Hematopoietic multipotent progenitor cell treated with erythropoietin and hydrocortisone succinate and interleukin-3 and kit ligand, for 6 days (in vitro differentiated cells): ENCODE results near the gene CDH13.

Source experiments
- DNase-seq: peaks from one replicate; pipeline ENCODE4 v3.0.0-alpha.2; 2015

Gene CDH13

DNA sequence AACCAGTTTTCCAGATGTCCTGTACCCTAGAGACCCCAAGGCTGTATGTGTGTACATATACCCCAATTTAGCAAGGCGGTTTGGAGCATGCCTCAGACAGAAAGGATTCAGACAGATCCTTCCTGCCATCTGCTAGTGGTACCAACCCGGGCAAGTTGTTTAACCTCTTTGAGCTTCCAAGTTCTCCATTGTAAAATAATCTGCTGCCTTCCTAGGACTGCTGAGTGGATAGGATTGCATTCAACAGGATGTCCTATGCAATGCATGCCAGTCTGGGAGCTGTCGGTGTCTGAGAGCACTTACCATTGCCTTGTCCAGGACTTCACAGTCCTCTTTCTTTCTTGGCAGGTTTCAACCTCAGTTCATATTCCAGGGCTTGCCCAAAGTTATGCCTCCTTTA is 1.9 kb downstream of the CDH13 start:
- no peak for DNase-seq

DNA sequence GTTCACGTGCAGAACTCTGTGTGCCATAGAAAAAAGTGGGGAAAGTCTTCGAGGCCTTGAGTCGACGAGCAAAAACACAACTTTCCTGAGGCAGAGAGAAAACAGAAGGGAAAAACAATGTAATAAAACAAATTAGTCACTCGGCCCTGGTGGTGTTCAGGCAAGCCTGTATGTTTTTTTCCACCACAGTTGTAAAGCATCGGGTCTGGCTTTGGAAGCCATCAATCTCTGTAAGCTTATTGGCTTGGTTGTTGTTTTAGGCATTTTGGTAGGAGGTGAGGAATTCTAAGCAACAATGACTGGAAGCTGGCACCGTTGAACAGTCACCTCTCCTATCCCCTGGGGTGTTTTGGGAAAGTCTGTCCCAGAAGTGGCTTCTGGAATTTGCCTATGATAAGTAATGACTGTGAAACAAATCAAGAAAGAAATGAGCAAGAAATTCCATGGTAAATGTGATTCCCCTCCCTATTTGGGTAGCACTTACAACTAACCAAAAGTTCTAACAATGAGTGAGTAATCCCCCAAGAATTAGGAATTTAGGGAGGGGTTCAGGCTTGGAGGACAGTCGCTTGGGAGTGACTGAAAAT is 2.8 kb downstream of the CDH13 start:
- no peak for DNase-seq

DNA sequence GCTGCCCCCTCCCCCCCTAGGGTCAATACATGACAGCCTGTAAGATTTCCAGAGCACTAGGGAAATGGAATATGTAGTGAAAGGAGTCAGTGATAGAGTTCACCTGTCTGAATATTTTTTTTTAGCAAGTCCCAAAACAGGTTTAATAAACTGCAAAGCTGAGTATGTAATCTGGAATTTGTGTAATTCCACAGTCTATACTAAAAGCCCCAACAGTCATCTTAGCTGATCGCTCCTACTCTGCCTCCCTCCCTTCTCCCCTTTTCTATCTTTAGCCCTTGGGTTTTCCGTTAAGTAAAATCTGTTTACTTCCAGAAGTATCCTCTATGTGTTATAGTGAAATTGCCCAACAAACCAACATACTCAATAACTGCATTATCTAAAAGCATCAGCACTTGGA is 3.5 kb downstream of the CDH13 start:
- DNase-seq, result no peak

DNA sequence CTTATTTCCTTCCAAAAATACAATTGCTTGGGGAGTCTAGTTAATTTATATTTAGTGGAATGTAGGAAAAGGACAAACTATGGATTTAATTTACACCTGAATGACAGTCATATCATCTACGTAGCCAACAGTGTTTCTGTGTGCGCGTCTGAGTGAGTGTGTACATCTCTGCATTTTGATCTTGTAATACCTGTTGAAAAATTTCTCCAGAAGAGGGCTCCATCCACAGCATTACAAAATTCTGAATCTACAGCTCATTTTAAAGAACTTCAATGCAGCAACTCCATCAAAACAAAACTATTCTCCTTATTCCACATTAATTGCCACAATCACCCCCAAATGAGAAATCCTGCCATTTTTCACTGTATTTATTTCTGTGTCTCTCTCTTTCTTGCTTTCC is 3.9 kb downstream of the CDH13 start:
- DNase-seq, result no peak

DNA sequence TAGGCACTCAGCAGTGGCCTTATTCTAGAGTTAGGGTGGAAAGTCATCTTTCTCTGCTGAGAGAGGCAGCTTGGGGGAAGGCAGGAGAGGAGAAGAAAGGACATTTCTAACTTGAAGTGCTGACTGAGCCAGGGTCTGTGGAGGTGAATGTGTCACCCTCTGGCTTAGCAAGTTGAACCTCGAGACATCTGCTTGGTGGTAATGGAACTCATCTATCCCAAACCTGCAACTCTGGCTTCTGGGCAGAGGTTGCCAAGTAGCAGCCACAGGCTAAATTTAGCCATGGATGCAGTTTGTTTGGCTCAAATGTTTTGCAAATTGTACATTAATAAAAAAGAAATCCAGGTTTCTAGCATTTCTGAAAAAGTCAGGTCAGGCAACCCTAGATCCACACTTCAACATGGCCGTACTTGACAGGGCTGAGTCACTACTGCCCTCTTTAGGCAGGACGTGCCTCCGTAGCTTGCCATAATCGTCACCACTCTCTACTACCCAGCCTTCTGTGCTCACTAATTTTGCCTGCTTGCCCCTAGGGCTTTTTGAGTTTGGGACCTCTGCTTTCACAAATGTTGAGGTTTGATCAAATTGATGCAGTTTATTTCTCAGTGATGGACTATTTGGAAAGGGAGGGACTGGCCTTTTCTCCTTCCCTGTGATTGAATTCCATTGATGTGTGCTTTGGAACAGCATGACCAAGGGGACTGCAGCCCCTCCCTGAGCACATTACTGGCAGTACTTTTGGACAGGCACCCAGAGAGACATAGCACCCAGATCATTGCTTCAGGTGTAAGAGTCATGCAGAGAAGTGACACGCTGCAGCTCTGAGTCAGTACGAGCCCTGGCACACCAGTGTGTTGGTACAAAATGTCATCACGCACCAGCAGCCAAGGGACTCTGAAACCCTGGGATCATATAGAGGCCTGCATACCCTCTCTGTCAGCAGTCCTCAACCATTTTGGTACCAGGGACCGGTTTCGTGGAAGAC is 5.2 kb downstream of the CDH13 start:
- peak; percentile 9 for DNase-seq

DNA sequence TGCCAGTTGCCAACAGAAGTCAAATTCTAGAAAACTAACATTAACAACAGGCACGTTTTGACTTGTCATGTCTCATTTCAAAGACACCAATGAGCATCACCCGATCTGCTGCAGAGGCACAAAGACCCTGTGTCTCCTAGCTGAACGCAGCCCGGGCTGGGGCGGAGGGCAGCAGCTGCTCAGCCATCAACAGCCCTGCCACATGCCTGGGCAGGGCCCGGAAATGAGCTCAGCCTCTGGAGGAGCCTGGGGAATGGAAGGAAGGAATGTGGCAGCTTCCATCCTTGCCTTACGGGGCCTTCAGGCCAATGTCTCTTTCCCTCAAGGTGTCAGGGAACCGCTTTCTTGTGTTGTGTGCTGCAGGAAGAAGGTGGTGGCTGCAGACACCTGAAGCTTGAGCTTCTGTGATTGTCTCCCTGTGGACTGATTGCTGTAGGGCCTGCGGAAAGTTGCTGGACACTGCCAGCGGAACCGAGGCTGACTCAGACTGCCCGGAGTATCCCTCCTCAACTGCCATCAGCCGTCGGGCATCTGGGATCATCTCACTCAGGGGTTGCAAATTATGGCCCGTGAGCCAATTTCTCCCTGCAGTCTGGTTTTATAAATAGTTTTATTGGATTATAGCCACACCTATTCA is 7.3 kb downstream of the CDH13 start:
- DNase-seq, result no peak

DNA sequence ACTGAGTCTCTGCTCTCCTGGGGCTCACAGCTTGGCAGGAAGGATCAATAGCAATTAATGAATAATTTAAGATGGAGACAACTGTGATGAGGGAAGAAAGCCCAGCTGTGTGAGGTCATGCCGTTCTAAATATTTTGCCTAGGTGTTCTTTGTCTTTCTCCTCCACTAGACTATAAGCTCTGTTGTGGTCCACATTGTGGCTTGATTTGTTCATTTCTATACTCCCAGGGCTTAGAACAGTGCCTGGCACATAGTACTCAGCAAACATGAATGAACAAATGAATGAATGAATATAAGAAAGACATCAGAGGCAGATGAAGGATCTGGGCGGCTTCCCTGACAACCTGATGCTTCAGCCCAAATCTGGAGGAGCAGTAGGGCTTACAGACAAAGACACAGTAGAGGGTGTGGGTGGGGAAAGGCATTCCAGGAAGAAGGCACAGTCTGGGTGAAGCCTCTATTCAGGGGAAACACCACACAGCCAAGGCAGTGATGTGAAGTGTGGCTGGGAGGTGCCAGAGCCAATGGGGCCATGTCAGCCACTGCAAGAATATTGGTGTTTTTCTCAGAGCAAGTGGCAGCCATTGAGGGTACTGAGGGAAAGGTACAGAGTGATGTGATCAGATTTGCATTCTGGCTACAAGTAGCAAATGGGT is 8.3 kb downstream of the CDH13 start:
- no peak for DNase-seq

DNA sequence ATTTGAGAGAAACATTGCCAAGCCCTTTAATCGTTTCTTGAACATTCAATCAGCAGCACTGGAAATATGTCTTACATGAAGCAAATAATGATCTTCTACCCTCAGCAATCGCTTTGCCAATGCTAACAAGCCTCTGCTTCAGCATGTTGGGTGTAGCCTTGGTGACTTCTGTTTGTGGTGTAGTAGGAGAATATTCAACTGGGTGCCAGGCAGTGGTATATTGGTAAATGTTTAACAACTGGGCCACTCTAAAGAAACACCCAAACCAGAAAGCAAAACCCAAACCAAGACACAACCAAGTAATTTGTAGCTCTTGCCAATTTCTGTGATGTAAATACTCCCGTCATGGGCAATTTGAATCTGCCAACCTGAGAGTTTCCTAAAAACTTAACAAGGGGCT is 9.7 kb downstream of the CDH13 start:
- no peak for DNase-seq

DNA sequence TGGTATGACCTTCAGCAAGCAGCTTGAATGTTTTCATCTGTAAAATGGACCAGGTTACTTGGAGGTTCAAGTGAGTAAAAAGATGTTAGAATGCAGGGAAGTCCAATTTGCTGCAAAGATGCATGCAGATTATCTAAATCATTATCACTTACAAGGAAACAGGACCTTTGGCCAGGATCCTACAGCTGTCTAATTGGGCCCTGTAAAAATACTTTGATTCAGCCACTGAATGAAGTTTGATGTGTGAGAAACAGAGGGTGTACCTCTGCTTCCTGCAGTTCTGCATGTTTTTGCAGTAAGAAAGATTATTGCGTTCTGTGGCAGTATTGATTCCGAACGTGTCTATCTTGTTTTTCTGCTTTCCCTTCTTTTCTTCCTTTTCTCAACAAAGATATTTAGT is 10.2 kb downstream of the CDH13 start:
- no peak for DNase-seq

DNA sequence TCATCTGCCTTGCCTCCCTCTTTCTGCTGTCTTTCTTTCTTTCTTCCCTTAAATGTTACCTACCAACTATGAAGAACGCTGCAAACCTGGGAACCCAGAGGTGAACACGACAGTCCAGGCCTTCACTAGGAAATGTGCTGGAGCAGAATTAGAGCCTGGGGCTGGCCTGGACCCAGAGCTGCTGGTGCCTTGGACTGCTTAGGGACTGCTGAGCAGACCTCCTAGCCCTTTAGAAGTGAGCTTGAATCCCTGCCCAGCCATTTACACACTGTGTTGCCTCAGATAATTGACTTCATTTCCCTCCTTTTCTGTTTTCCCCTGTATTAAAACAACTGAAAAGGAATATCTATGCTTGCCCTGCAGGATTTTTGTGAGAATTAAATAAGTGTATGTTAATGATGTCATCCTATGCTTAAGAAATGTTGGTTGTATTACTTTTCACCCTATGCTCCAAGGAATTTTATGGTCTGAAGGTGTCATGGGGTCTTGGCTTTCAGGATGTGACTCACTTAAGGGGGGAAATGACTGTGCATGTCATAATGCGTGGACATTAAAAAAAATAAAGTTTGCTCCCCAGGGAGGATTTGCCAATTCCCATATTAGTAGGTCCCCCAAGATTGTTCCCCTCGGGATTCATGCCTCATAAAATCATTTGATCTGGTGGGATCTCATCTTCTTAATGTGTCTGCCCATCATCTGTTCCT is 11.5 kb downstream of the CDH13 start:
- DNase-seq, result no peak

DNA sequence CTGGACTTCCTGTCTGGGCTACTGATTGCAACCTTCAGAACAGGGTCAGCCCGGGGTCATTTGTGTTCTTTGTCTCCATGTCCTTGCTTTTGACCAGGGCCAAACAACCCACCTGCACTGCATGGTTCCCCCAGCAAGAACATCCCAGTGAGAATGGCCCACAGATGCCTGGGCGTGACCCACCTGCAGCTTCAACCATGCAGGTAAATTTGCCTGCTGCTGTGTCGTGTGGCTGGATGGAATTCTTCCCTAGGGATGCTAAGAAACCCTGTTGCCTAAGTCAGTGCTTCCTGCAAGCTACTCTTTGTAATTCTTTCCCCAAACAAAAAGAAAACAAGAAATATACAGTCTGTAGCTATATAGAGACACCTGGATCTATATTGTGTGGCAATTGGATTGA is 12.5 kb downstream of the CDH13 start:
- DNase-seq, result no peak

DNA sequence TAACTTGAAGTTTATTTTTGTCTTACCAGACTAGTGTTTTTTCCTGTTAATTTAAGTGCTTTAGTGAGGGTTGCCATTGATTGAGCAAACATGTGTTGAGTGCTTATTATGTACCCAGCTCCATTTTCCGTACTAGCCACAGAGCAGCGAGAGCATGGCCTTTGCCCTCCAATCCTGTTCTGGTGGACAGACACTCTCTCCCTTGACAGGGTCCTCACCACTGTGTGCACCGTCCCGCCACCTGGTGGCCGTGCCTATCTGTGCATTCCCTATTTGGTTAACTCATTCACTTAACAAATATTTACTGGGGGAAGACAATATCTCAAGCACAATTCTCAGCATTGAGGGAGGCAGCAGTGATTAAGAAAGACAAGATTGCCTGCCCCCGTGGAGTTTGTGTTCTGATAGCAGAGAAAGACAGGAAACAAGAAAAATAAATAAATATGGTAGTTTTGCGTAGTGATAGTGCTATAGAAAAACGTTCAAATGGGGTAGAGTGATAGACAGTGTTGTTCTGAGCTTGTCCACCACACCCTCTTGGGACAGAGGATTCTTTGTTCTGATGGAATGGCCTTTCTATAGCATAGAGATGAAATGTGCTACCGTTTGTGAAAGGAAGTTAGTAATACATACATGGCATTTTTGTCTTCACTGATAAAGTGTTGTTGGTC is 13.0 kb downstream of the CDH13 start:
- DNase-seq, result peak; percentile 66

DNA sequence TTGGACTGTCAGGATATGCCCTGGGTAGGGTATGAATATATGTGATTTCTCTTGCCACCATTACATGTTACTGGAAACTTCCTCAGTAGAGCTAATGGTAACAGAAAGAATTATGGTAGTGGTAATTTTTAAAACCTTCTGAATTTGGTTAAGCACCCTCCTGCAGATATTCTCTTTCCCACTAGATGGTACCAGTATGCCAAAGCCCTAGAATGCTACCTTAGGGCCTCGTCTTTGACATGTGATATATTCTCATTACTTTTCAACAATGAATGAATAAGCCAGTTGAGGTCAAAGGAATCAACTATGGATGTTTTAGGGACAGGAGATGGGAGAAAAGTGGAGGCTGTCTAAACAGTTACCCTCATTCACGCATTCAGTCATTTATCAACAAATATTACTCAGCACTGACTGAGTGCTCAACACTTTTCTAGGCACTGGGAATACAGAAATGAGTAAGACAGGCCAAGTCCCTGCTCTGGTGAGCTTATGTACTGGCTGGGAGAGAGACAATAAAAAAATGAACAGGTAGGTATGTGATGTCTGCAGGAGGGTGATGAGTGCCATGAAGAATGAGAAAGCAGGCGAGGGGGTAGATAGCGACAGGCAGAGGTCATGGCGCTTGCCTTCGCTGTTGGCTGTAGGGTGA is 14.7 kb downstream of the CDH13 start:
- DNase-seq, result no peak

DNA sequence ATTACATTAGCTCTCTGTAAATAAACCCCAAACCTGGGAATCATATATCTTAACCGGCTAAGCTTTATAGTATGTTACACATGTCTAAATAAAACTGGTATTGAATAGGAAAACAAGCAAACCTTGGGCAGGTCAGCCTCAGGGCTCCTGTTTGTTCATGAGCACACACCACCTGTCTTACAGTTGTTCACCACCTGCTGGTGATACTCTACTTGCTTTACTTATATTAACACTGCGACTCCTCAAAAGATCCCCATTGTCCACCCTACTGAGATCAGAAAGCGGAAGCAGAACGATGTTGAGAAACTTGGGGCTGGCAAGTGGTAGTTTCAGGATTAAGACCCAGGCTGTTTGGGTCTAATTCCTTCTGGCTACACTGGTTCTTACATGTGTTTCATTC is 16.4 kb downstream of the CDH13 start:
- no peak for DNase-seq

DNA sequence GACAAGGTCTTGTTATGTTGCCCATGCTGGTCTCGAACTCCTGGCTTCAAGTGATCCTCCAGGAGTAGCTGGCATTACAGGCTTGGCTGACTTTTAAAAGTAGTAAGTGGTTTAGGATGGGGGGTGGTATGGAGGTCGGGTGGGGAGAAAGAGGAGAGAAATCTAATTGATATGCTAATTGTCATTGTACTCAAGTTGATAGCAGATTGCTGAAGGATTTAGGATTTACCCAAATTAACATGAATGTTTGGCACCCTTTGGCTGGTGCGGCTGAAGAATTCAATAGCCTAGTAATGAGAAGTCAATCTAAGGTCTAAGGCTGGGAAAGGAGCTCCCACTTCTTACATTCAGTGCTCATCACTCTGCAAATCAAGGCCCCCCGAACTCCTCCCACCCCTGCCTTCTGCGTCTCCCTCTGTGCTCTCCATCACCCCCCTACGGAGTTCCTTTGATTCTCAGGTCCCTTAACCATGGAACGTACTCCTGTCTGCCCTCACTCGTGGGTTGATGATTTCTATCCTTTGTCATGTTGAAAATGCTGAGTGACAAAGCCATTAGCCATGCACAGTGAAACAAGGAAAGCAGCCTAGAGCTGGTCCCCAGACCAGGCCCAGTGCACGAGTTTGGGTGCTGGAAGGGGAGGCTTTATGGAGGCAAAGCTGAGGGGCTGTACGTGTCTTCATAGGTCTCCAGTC is 17.3 kb downstream of the CDH13 start:
- no peak for DNase-seq

DNA sequence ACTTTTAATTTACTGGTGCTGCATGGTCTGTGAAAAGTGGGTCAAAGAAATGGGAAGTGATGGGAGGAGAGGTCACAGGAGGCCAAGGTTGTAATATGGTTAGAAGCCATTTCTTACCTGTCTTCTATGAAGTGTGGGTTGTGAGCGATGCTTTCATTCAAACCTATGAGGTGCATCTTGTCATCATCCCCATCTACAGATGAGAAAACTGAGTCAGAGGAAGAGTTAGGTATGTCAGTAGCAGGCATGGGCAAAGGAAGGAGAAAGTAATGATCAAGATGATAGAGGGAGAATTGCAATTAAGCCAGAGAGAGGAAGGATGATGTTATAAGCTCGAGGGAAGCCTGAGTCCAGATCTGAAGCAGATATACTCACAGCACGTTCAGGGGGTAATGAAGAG is 19.7 kb downstream of the CDH13 start:
- DNase-seq, result no peak

DNA sequence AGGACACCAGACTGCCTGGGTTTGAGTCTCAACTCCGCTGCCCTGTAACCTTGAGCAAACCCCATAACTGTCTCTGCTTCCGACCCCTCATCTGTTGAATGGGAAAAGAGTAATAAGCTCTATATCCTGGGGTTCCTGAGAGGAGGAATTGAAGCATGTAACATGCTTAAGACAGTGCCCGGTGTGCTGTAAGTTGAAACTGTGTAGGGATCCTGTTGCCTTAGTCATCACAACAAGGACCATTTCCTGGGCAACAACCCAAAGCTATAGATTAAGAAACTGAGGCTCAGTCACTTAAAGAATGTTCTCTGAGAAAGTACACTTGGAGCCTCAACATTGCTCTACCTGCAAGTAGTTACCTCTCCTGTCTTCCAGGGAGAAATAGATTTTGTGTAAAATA is 23.0 kb downstream of the CDH13 start:
- DNase-seq, result no peak

DNA sequence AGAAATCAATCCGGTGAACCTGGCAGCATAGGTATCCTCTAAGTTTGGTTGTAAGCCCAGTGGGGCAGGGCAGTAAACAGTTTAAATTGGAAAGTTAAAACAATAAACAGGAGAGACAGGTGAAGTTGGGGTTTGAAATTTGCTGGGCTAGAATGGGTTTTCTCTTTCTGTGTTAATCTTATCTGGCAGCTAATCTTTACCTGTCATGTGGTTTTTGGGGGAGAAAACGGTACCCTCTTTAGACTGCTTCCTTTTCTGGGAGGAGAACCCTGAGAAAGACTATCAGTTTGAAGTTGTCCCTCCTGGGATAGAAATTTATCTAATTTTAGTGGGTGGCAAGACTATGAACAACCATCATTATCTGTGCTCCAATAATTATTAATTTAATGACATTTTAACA is 24.0 kb downstream of the CDH13 start:
- no peak for DNase-seq

DNA sequence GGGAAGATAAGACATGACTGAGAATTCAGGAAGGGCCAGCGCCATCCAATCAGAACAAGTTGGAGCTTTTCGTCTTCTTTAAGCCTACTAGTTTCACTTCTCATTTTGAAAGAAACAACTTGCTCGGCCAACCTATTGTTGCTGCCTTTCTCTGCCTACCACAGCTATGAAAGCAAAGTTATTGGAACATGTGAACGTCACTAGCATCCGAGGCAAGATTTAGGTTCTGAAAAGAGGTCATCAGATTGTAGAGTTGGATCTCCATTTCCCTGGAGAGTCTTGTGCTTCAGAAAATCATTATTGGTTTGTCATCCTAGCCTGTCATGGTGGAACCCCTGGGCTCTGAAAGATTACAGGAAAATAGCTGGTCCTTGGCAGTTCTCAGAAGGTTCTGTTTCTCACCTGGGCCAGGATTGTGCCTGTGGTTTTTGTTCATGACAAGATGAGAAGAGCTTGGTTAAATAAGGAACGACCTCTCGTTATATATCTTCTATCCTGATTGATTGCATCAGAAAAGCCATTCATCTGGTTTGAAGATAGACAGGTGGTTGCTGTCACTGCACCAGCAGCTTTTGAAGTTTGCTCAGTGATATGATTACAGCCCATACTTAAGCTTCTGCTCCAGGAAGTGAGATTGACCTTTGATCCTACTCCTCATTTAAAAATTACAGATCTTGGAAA is 25.3 kb downstream of the CDH13 start:
- no peak for DNase-seq

DNA sequence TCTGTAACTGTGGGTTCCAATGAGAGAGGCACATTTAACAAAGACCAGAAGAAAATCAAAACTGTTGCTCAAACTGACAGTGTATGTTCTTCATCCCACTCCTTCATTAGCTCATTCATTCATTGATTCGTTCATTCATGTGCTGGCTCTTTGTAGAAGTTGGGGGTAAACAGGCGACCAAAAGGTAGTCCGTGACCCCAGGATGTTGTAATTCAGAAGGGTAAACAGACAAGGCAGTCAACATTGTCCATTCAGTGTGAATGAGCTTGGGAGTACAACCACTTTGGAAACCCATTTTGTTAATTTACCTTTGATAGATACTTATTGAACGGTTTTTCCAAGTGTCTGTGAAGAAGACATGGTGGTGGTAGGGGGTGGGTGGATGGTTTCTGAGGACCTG is 26.1 kb downstream of the CDH13 start:
- DNase-seq, result no peak
